CD14-positive monocyte (primary cell): ENCODE results near the gene NAT14. TPM values are rescaled to one million over a fixed set of nuclear protein-coding genes. Genes with fewer than 3 reads are reported as not detected.

ENCODE experiments used
- DNase-seq, 3 donors: peaks; one replicate each; pipeline ENCODE4 v3.0.0-alpha.2; 2011 to 2022
- H2AFZ ChIP-seq: 2 replicates; pipeline ENCODE4 v1.6.0; 2012; ENCODE audit warnings: mild to moderate bottlenecking, low read depth, low read length, inconsistent platforms; ENCODE audit not compliant: insufficient read depth, poor library complexity, severe bottlenecking
- H3K27ac ChIP-seq, 2 donors: 1 replicate in 1 of 2; 2 replicates in 1 of 2; pipeline ENCODE4 v1.5.1; 2012 to 2013; ENCODE audit warnings: low read length in 2 of 2, control low read depth in 1 of 2, inconsistent platforms in 1 of 2, low read depth in 1 of 2, mild to moderate bottlenecking in 1 of 2
- H3K27me3 ChIP-seq, 2 donors: one replicate each; pipeline versions ENCODE4 v1.6.0 to v1.6.1; 2011 to 2013; ENCODE audit warnings: low read length in 2 of 2; ENCODE audit not compliant: control insufficient read depth in 2 of 2, insufficient read depth in 2 of 2
- H3K36me3 ChIP-seq, 2 donors: replicated peaks in 1 of 2; 1 replicate in 1 of 2; 2 replicates in 1 of 2; pipeline versions ENCODE4 v1.5.1 to v1.6.1; 2012 to 2013; ENCODE audit warnings: low read length in 2 of 2, control low read depth in 1 of 2, inconsistent platforms in 1 of 2, mild to moderate bottlenecking in 1 of 2; ENCODE audit not compliant: insufficient read depth in 2 of 2, control insufficient read depth in 1 of 2
- H3K4me1 ChIP-seq, 2 donors: 1 replicate in 1 of 2; 2 replicates in 1 of 2; pipeline versions ENCODE4 v1.5.1 to v1.6.1; 2012 to 2013; ENCODE audit warnings: low read length in 2 of 2, control low read depth in 1 of 2, inconsistent platforms in 1 of 2, mild to moderate bottlenecking in 1 of 2, moderate library complexity in 1 of 2; ENCODE audit not compliant: insufficient read depth in 2 of 2, control insufficient read depth in 1 of 2
- H3K4me2 ChIP-seq: replicated peaks from 2 replicates; pipeline ENCODE3; 2012; ENCODE audit warnings: low read length, moderate library complexity, mild to moderate bottlenecking; ENCODE audit not compliant: poor library complexity, severe bottlenecking; ENCODE audit errors: extremely low read depth
- H3K4me3 ChIP-seq, 3 experiments: fragments of 200-600 bp in 1 of 3; sonication (generic) in 1 of 3; replicated peaks in 1 of 3; 1 replicate in 2 of 3; 2 replicates in 1 of 3; pipeline ENCODE4 v1.5.1; 2011 to 2013; ENCODE audit warnings: low read length in 3 of 3, mild to moderate bottlenecking in 3 of 3, control low read depth in 2 of 3, low read depth in 2 of 3, inconsistent platforms in 1 of 3, moderate library complexity in 1 of 3
- H3K79me2 ChIP-seq: 2 replicates; pipeline ENCODE4 v1.6.0; 2012; ENCODE audit warnings: mild to moderate bottlenecking, control low read depth, inconsistent platforms, low read length, moderate library complexity; ENCODE audit not compliant: insufficient read depth
- H3K9ac ChIP-seq: 2 replicates; pipeline ENCODE4 v1.6.0; 2017; ENCODE audit warnings: low read length, mild to moderate bottlenecking; ENCODE audit not compliant: insufficient read depth, poor library complexity, severe bottlenecking
- H3K9me3 ChIP-seq, 2 donors: replicated peaks in 1 of 2; 1 replicate in 1 of 2; 2 replicates in 1 of 2; pipeline versions ENCODE4 v1.5.1 to v1.6.1; 2012 to 2013; ENCODE audit warnings: low read length in 2 of 2, control low read depth in 1 of 2; ENCODE audit not compliant: control insufficient read depth in 1 of 2, insufficient read depth in 1 of 2
- H4K20me1 ChIP-seq: 2 replicates; pipeline ENCODE4 v1.6.0; 2012; ENCODE audit warnings: mild to moderate bottlenecking, low read length, control low read depth, moderate library complexity; ENCODE audit not compliant: insufficient read depth
- H3K27ac Mint-ChIP-seq, 7 donors: one replicate each; pipeline ENCODE4 v1.8.0; 2020; ENCODE audit warnings: mild to moderate bottlenecking in 7 of 7, mixed read lengths in 7 of 7, moderate library complexity in 6 of 7, inconsistent platforms in 2 of 7
- H3K27me3 Mint-ChIP-seq, 3 donors: one replicate each; pipeline ENCODE4 v1.8.0; 2021 to 2022; ENCODE audit warnings: low read depth in 3 of 3, mild to moderate bottlenecking in 3 of 3, mixed read lengths in 3 of 3, moderate library complexity in 3 of 3, inconsistent platforms in 1 of 3
- H3K36me3 Mint-ChIP-seq, 2 donors: one replicate each; pipeline ENCODE4 v1.8.0; 2020; ENCODE audit warnings: mixed read lengths in 2 of 2, inconsistent platforms in 1 of 2, mild to moderate bottlenecking in 1 of 2
- H3K4me1 Mint-ChIP-seq: one replicate; pipeline ENCODE4 v1.8.0; 2020; ENCODE audit warnings: mild to moderate bottlenecking, mixed read lengths
- H3K4me3 Mint-ChIP-seq, 2 donors: one replicate each; pipeline ENCODE4 v1.8.0; 2020; ENCODE audit warnings: mild to moderate bottlenecking in 2 of 2, mixed read lengths in 2 of 2, moderate library complexity in 1 of 2
- H3K9me3 Mint-ChIP-seq, 7 donors: one replicate each; pipeline ENCODE4 v1.8.0; 2020 to 2022; ENCODE audit warnings: mixed read lengths in 7 of 7, mild to moderate bottlenecking in 6 of 7, moderate library complexity in 6 of 7, inconsistent platforms in 2 of 7
- WGBS: methylation state at CpG from one replicate; pipeline ENCODE4 v1.1.5; 2013; ENCODE audit warnings: missing lambda C conversion rate; ENCODE audit not compliant: insufficient coverage; 5-methylcytosine and 5-hydroxymethylcytosine counted together
- intact Hi-C, 2 donors: fragments of 100-400 bp; cut with micrococcal nuclease; formaldehyde crosslinking; loops; one replicate each; pipeline versions ENCODE4 v1.15.0 to v1.15.1; 2023
- polyA plus RNA-seq, 3 donors: library from polyadenylated mRNA; depleted of rRNA in 1 of 3; unstranded in 2 of 3; stranded (reverse) in 1 of 3; fragments of 300-500 nt in 2 of 3; fragments of >200 nt in 1 of 3; fragmentation: Illumina TruSeq in 2 of 3; gene quantifications; 1 replicate in 2 of 3; 2 replicates in 1 of 3; pipeline ENCODE4 v1.2.3, GENCODE V29; 2012 to 2021
- TF ChIP-seq, protein P1 (sequence below): fragments of 200-600 bp; IDR thresholded peaks from one replicate; pipeline ENCODE4 v1.8.0; 2022; ENCODE audit warnings: antibody characterized with exemption, mild to moderate bottlenecking

The NAT14 gene
- polyA plus RNA-seq, 3 donors, result 1.5 to 2.2 (median 1.9) TPM

DNA sequence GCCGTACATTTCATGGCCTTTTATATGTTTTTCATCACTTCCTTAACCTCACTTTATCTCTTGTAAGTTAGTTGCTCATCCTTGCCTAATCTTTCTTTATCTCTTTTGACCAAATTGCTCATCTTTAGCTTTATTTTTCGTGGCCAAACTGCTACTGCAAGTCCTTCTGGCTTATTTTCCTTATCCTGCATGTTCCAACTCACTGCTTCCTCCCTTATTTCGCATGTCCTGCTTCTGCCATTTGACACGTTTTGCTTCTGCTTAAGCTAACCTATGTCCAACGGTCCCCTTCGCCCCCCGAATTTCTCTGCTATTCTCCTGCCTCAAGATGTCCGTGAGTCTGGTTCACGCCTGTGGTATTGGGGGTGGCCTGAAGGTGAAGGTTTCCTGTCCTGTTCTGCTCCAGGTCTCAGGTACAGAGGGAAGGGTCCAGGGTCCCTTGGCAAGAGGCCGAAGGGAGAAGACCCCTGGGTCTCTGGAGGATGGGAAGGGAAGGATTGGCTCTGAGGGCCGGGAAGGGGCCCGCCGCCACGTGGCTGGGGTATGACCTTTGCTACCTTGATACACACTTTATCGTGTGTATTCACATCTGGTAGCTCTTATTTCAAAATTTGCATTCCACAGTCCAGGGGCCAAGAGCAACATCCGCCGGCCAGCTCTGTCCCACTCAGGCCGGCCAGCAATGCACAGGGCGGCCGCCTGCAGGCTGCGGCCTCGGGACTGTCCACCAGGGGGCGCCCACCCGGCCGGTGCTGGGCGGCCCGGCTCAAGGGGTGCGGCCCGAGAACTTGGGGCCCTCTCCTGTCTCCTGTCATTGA, 17.5 kb upstream of the NAT14 start:
- Mint-ChIP-seq H3K4me3 (no peak overlapping the region), H3K9me3 (peaks cover 0 to 3% (median 0%) of the 10 kb centered on the region in 7 donors), H3K27ac (peak overlapping the region in 1 of 7 donors; percentile 75), H3K27me3 (peaks cover 5 to 11% (median 10%) of the 10 kb centered on the region in 3 donors), H3K36me3 (no peaks in the 10 kb centered on the region), H3K4me1 (peaks cover 4% of the 10 kb centered on the region)
- Histone ChIP-seq H3K27ac (no peak overlapping the region), H3K9me3 (no peaks in the 10 kb centered on the region), H3K4me2 (no peak overlapping the region), H3K4me3 (no peak overlapping the region), H3K9ac (no peak overlapping the region), H3K36me3 (no peaks in the 10 kb centered on the region), H3K27me3 (no peaks in the 10 kb centered on the region), H3K79me2 (no peaks in the 10 kb centered on the region), H4K20me1 (no peaks in the 10 kb centered on the region), H2AFZ (peak overlapping the region; percentile 59), H3K4me1 (peaks cover under 1 to 5% of the 10 kb centered on the region in 2 donors)
- TF ChIP-seq, protein P1, sequence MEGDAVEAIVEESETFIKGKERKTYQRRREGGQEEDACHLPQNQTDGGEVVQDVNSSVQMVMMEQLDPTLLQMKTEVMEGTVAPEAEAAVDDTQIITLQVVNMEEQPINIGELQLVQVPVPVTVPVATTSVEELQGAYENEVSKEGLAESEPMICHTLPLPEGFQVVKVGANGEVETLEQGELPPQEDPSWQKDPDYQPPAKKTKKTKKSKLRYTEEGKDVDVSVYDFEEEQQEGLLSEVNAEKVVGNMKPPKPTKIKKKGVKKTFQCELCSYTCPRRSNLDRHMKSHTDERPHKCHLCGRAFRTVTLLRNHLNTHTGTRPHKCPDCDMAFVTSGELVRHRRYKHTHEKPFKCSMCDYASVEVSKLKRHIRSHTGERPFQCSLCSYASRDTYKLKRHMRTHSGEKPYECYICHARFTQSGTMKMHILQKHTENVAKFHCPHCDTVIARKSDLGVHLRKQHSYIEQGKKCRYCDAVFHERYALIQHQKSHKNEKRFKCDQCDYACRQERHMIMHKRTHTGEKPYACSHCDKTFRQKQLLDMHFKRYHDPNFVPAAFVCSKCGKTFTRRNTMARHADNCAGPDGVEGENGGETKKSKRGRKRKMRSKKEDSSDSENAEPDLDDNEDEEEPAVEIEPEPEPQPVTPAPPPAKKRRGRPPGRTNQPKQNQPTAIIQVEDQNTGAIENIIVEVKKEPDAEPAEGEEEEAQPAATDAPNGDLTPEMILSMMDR, result peak; percentile 99
- 34% methylated on average over 18 of the region's 29 CpGs for WGBS
- DNase-seq, result peak; percentile 49 to 64 (median 55)
- intact Hi-C loops, result loop anchor here (5.0 kb wide), 1 partner anchor 35 kb away; no protein-coding TSS in a partner anchor

DNA sequence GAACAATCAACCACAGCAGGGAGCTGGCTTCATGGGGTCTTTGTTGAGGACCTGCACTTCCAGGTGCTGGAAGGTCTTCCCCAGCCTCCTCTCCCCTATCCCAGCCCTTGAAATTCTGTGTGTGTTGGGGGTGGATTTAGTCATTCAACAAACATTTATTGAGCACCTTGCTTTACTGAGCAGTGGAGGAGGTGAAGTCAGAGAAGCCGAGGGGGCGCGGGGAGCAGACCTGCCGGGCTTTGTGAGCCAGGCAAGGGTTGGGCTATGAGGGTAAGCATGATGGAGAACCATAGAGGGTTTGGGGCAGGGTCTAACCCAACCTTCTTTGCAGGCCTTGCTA, 17.0 kb upstream of the NAT14 start:
- 61% methylated on average over 3 of the region's 4 CpGs for WGBS
- Histone ChIP-seq H4K20me1 (no peaks in the 10 kb centered on the region), H3K79me2 (no peaks in the 10 kb centered on the region), H3K4me2 (no peak overlapping the region), H3K4me3 (no peak overlapping the region), H3K9ac (no peak overlapping the region), H3K27ac (no peak overlapping the region), H2AFZ (peak overlapping the region; percentile 59), H3K4me1 (no peaks in the 10 kb centered on the region), H3K36me3 (no peaks in the 10 kb centered on the region), H3K9me3 (no peaks in the 10 kb centered on the region), H3K27me3 (no peaks in the 10 kb centered on the region)
- TF ChIP-seq, protein P1, result peak; percentile 66
- DNase-seq, result no peak
- intact Hi-C loops, result loop anchor here (5.0 kb wide), 1 partner anchor 34 kb away; no protein-coding TSS in a partner anchor
- Mint-ChIP-seq H3K27me3 (peaks cover 5 to 11% (median 10%) of the 10 kb centered on the region in 3 donors), H3K9me3 (peaks cover 0 to 3% (median 0%) of the 10 kb centered on the region in 7 donors), H3K36me3 (no peaks in the 10 kb centered on the region), H3K4me1 (peaks cover 3% of the 10 kb centered on the region), H3K4me3 (no peak overlapping the region), H3K27ac (no peak overlapping the region)
